HEK293 (cell line): ENCODE results near the gene ULBP1.

Experiments
- EGR2 ChIP-seq: fragments of 450-650 bp; formaldehyde crosslinking; IDR thresholded peaks from 2 replicates; pipeline ENCODE4 v1.5.1; 2016; ENCODE audit warnings: low read depth, missing biosample characterization, missing genetic modification characterization
- KLF10 ChIP-seq: fragments of 450-650 bp; IDR thresholded peaks from 2 replicates; pipeline ENCODE4 v1.5.1; 2018; ENCODE audit warnings: missing biosample characterization, mild to moderate bottlenecking, missing genetic modification characterization
- REPIN1 ChIP-seq: fragments of 450-650 bp; formaldehyde crosslinking; IDR thresholded peaks from 2 replicates; pipeline ENCODE4 v1.5.1; 2017; ENCODE audit warnings: missing biosample characterization, missing genetic modification characterization, low read depth
- WT1 ChIP-seq: fragments of 450-650 bp; formaldehyde crosslinking; IDR thresholded peaks from 2 replicates; pipeline ENCODE4 v1.5.1; 2016; ENCODE audit warnings: missing biosample characterization, missing genetic modification characterization
- ZBTB20 ChIP-seq: fragments of 450-650 bp; formaldehyde crosslinking; IDR thresholded peaks from 2 replicates; pipeline ENCODE4 v1.5.1; 2016; ENCODE audit warnings: missing biosample characterization, missing genetic modification characterization
- ZBTB7A ChIP-seq: fragments of 450-650 bp; formaldehyde crosslinking; IDR thresholded peaks from 2 replicates; pipeline ENCODE4 v1.5.1; 2016; ENCODE audit warnings: low read depth, missing biosample characterization, missing genetic modification characterization
- ZEB2 ChIP-seq: fragments of 450-650 bp; formaldehyde crosslinking; IDR thresholded peaks from 2 replicates; pipeline ENCODE4 v1.5.1; 2016; ENCODE audit warnings: missing biosample characterization, missing genetic modification characterization
- ZFP37 ChIP-seq: fragments of 450-650 bp; formaldehyde crosslinking; IDR thresholded peaks from 2 replicates; pipeline ENCODE4 v1.5.1; 2016; ENCODE audit warnings: missing biosample characterization, missing genetic modification characterization
- ZNF138 ChIP-seq: fragments of 450-650 bp; formaldehyde crosslinking; IDR thresholded peaks from 2 replicates; pipeline ENCODE4 v1.5.1; 2016; ENCODE audit warnings: missing biosample characterization, missing genetic modification characterization, borderline replicate concordance
- ZNF157 ChIP-seq: fragments of 450-650 bp; formaldehyde crosslinking; IDR thresholded peaks from 2 replicates; pipeline ENCODE4 v1.5.1; 2016; ENCODE audit warnings: missing biosample characterization, missing genetic modification characterization
- ZNF248 ChIP-seq: fragments of 450-650 bp; formaldehyde crosslinking; IDR thresholded peaks from 2 replicates; pipeline ENCODE4 v1.5.1; 2017; ENCODE audit warnings: missing biosample characterization, missing genetic modification characterization
- ZNF266 ChIP-seq: fragments of 450-650 bp; formaldehyde crosslinking; IDR thresholded peaks from 2 replicates; pipeline ENCODE4 v1.5.1; 2016; ENCODE audit warnings: missing biosample characterization, missing genetic modification characterization, low read depth
- ZNF324 ChIP-seq: fragments of 450-650 bp; formaldehyde crosslinking; IDR thresholded peaks from 2 replicates; pipeline ENCODE4 v1.5.1; 2016; ENCODE audit warnings: missing biosample characterization, missing genetic modification characterization
- ZNF391 ChIP-seq: fragments of 450-650 bp; formaldehyde crosslinking; IDR thresholded peaks from 2 replicates; pipeline ENCODE4 v1.5.1; 2016; ENCODE audit warnings: low read depth, missing biosample characterization, missing genetic modification characterization, borderline replicate concordance
- ZNF426 ChIP-seq: fragments of 450-650 bp; formaldehyde crosslinking; IDR thresholded peaks from 2 replicates; pipeline ENCODE4 v1.5.1; 2017; ENCODE audit warnings: missing biosample characterization, missing genetic modification characterization, mild to moderate bottlenecking, inconsistent platforms, moderate library complexity
- ZNF48 ChIP-seq: fragments of 450-650 bp; formaldehyde crosslinking; IDR thresholded peaks from 2 replicates; pipeline ENCODE4 v1.5.1; 2016; ENCODE audit warnings: missing biosample characterization, missing genetic modification characterization
- ZNF514 ChIP-seq: fragments of 450-650 bp; formaldehyde crosslinking; IDR thresholded peaks from 2 replicates; pipeline ENCODE4 v1.5.1; 2016; ENCODE audit warnings: missing biosample characterization, missing genetic modification characterization
- ZNF549 ChIP-seq: fragments of 450-650 bp; IDR thresholded peaks from 2 replicates; pipeline ENCODE4 v1.5.1; 2018; ENCODE audit warnings: missing biosample characterization, missing genetic modification characterization, mild to moderate bottlenecking, inconsistent platforms, moderate library complexity
- ZNF561 ChIP-seq: fragments of 450-650 bp; IDR thresholded peaks from 2 replicates; pipeline ENCODE4 v1.5.1; 2018; ENCODE audit warnings: missing biosample characterization, missing genetic modification characterization, borderline replicate concordance
- ZNF664 ChIP-seq: fragments of 450-650 bp; formaldehyde crosslinking; IDR thresholded peaks from 2 replicates; pipeline ENCODE4 v1.5.1; 2016; ENCODE audit warnings: missing biosample characterization, missing genetic modification characterization
- ZNF791 ChIP-seq: fragments of 450-650 bp; formaldehyde crosslinking; IDR thresholded peaks from 2 replicates; pipeline ENCODE4 v1.5.1; 2016; ENCODE audit warnings: missing biosample characterization, missing genetic modification characterization
- ZSCAN30 ChIP-seq: fragments of 450-650 bp; IDR thresholded peaks from 2 replicates; pipeline ENCODE4 v1.5.1; 2018; ENCODE audit warnings: missing biosample characterization, mild to moderate bottlenecking, missing genetic modification characterization, moderate library complexity
- TF ChIP-seq, protein P1 (sequence below): fragments of 450-650 bp; formaldehyde crosslinking; IDR thresholded peaks from 2 replicates; pipeline ENCODE4 v1.5.1; 2016; ENCODE audit warnings: missing biosample characterization, missing genetic modification characterization
- TF ChIP-seq, protein P2 (sequence below): fragments of 450-650 bp; formaldehyde crosslinking; IDR thresholded peaks from 2 replicates; pipeline ENCODE4 v1.5.1; 2016; ENCODE audit warnings: missing biosample characterization, missing genetic modification characterization, borderline replicate concordance
- TF ChIP-seq, protein P3 (sequence below): fragments of 450-650 bp; formaldehyde crosslinking; IDR thresholded peaks from 2 replicates; pipeline ENCODE4 v1.5.1; 2016; ENCODE audit warnings: missing biosample characterization, missing genetic modification characterization
- TF ChIP-seq, protein P4 (sequence below): fragments of 450-650 bp; formaldehyde crosslinking; IDR thresholded peaks from 2 replicates; pipeline ENCODE4 v1.5.0; 2017; ENCODE audit warnings: missing biosample characterization, missing genetic modification characterization, borderline replicate concordance
- TF ChIP-seq, protein P5 (sequence below): fragments of 450-650 bp; formaldehyde crosslinking; IDR thresholded peaks from 2 replicates; pipeline ENCODE4; 2016; ENCODE audit warnings: missing biosample characterization, missing genetic modification characterization

ULBP1 gene

DNA sequence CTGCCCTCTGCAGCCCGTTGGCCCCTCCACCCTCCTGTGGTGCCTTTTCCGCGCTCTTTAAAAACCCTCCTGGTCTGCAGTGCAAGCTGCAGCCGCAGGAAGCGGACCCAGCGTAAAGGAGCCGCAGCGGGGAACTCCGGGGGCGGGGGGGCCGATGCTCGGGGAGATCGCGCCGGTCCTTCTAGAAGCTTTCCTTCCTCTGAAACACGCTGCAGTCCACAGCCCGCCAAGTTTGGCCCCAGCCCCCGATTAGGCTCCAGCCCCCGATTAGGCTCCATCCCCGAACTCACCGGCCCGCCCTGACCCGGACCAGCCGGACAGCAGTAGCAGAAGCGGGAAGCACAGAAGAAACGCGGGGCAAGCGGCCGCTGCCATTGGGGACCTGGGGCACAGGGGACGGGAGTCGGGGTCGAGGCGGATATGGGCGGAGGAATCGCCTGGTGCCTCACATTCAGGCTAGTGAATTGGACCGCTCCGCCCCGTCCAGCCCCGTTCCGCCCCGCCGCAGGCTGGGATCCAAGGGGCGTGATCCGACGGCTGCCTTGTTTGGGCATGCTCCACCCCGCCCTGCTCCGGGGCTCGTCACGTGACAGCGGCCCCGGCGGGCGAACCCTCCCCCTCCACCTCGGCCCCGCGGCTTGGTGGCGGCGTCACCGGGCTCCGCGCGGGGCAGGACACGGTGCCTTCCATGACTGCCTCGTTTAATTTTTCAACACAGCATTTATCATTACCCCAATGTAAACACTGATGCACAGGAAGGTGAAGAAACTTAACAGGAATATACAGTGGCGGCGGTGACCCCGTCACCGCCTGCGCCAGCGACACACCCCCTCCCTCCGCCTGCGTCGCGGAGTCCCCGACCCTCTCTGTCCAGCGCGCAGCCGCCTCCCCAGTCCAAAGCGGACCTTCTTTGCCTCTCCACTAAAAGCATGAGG, 41.3 kb downstream of the ULBP1 start (continued):
- TF ChIP-seq, protein P1, sequence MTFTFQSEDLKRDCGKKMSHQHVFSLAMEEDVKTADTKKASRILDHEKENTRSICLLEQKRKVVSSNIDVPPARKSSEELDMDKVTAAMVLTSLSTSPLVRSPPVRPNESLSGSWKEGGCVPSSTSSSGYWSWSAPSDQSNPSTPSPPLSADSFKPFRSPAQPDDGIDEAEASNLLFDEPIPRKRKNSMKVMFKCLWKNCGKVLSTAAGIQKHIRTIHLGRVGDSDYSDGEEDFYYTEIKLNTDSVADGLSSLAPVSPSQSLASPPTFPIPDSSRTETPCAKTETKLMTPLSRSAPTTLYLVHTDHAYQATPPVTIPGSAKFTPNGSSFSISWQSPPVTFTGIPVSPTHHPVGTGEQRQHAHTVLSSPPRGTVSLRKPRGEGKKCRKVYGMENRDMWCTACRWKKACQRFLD (tag by site-specific recombination), result no peak
- no peak; the same call in 1 of the 2 replicates for TF ChIP-seq ZBTB7A (tag by site-specific recombination)
- no peak for TF ChIP-seq ZNF138 (tag by site-specific recombination)
- TF ChIP-seq ZNF426 (tag by site-specific recombination), result no peak
- peak; percentile 66; the same call in 1 of the 2 replicates for TF ChIP-seq ZBTB20 (tag by site-specific recombination)
- TF ChIP-seq, protein P2, sequence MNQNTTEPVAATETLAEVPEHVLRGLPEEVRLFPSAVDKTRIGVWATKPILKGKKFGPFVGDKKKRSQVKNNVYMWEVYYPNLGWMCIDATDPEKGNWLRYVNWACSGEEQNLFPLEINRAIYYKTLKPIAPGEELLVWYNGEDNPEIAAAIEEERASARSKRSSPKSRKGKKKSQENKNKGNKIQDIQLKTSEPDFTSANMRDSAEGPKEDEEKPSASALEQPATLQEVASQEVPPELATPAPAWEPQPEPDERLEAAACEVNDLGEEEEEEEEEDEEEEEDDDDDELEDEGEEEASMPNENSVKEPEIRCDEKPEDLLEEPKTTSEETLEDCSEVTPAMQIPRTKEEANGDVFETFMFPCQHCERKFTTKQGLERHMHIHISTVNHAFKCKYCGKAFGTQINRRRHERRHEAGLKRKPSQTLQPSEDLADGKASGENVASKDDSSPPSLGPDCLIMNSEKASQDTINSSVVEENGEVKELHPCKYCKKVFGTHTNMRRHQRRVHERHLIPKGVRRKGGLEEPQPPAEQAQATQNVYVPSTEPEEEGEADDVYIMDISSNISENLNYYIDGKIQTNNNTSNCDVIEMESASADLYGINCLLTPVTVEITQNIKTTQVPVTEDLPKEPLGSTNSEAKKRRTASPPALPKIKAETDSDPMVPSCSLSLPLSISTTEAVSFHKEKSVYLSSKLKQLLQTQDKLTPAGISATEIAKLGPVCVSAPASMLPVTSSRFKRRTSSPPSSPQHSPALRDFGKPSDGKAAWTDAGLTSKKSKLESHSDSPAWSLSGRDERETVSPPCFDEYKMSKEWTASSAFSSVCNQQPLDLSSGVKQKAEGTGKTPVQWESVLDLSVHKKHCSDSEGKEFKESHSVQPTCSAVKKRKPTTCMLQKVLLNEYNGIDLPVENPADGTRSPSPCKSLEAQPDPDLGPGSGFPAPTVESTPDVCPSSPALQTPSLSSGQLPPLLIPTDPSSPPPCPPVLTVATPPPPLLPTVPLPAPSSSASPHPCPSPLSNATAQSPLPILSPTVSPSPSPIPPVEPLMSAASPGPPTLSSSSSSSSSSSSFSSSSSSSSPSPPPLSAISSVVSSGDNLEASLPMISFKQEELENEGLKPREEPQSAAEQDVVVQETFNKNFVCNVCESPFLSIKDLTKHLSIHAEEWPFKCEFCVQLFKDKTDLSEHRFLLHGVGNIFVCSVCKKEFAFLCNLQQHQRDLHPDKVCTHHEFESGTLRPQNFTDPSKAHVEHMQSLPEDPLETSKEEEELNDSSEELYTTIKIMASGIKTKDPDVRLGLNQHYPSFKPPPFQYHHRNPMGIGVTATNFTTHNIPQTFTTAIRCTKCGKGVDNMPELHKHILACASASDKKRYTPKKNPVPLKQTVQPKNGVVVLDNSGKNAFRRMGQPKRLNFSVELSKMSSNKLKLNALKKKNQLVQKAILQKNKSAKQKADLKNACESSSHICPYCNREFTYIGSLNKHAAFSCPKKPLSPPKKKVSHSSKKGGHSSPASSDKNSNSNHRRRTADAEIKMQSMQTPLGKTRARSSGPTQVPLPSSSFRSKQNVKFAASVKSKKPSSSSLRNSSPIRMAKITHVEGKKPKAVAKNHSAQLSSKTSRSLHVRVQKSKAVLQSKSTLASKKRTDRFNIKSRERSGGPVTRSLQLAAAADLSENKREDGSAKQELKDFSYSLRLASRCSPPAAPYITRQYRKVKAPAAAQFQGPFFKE (tag by site-specific recombination), result no peak
- TF ChIP-seq ZNF549, result no peak
- TF ChIP-seq EGR2 (tag by site-specific recombination), result no peak
- no peak for TF ChIP-seq ZNF248 (tag by site-specific recombination)
- TF ChIP-seq ZNF514, result no peak
- peak; percentile 95 for TF ChIP-seq KLF10 (tag by site-specific recombination)
- TF ChIP-seq REPIN1 (tag by site-specific recombination), result no peak
- TF ChIP-seq ZNF157, result no peak
- no peak; the same call in 1 of the 2 replicates for TF ChIP-seq WT1
- TF ChIP-seq, protein P3, sequence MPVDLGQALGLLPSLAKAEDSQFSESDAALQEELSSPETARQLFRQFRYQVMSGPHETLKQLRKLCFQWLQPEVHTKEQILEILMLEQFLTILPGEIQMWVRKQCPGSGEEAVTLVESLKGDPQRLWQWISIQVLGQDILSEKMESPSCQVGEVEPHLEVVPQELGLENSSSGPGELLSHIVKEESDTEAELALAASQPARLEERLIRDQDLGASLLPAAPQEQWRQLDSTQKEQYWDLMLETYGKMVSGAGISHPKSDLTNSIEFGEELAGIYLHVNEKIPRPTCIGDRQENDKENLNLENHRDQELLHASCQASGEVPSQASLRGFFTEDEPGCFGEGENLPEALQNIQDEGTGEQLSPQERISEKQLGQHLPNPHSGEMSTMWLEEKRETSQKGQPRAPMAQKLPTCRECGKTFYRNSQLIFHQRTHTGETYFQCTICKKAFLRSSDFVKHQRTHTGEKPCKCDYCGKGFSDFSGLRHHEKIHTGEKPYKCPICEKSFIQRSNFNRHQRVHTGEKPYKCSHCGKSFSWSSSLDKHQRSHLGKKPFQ (tag by site-specific recombination), result no peak
- no peak; the same call in 1 of the 2 replicates for TF ChIP-seq ZFP37 (tag by site-specific recombination)
- TF ChIP-seq ZNF48, result no peak
- TF ChIP-seq ZNF561 (tag by site-specific recombination), result 0 out of 2 replicates have a peak, but pooled peaks have one; percentile 67
- TF ChIP-seq ZNF791 (tag by site-specific recombination), result no peak
- peak; percentile 47; the same call in 1 of the 2 replicates for TF ChIP-seq ZSCAN30 (tag by site-specific recombination)
- TF ChIP-seq ZEB2 (tag by site-specific recombination), result peak; percentile 87
- TF ChIP-seq ZNF324 (tag by site-specific recombination), result no peak; the same call in 1 of the 2 replicates
- no peak for TF ChIP-seq ZNF266 (tag by site-specific recombination)
- TF ChIP-seq, protein P4, sequence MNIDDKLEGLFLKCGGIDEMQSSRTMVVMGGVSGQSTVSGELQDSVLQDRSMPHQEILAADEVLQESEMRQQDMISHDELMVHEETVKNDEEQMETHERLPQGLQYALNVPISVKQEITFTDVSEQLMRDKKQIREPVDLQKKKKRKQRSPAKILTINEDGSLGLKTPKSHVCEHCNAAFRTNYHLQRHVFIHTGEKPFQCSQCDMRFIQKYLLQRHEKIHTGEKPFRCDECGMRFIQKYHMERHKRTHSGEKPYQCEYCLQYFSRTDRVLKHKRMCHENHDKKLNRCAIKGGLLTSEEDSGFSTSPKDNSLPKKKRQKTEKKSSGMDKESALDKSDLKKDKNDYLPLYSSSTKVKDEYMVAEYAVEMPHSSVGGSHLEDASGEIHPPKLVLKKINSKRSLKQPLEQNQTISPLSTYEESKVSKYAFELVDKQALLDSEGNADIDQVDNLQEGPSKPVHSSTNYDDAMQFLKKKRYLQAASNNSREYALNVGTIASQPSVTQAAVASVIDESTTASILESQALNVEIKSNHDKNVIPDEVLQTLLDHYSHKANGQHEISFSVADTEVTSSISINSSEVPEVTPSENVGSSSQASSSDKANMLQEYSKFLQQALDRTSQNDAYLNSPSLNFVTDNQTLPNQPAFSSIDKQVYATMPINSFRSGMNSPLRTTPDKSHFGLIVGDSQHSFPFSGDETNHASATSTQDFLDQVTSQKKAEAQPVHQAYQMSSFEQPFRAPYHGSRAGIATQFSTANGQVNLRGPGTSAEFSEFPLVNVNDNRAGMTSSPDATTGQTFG (tag by site-specific recombination), result no peak
- TF ChIP-seq ZNF391 (tag by site-specific recombination), result no peak
- TF ChIP-seq ZNF664, result no peak
- TF ChIP-seq, protein P5, sequence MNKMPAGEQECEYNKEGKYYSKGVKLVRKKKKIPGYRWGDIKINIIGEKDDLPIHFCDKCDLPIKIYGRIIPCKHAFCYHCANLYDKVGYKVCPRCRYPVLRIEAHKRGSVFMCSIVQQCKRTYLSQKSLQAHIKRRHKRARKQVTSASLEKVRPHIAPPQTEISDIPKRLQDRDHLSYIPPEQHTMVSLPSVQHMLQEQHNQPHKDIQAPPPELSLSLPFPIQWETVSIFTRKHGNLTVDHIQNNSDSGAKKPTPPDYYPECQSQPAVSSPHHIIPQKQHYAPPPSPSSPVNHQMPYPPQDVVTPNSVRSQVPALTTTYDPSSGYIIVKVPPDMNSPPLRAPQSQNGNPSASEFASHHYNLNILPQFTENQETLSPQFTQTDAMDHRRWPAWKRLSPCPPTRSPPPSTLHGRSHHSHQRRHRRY (tag by site-specific recombination), result no peak
